Loucy (cell line): ENCODE data around the gene SLC25A4.

Experiments used
- H2AFZ ChIP-seq: fragments of 200-600 bp; sonication (generic); 2 replicates; pipeline ENCODE4 v1.6.0; 2016; ENCODE audit warnings: antibody characterized with exemption, mild to moderate bottlenecking, low read length, moderate library complexity
- H3F3A ChIP-seq: fragments of 200-600 bp; 2 replicates; pipeline ENCODE4 v1.6.0; 2016; ENCODE audit warnings: antibody characterized with exemption, low read depth, mild to moderate bottlenecking
- H3K27me3 ChIP-seq: fragments of 200-600 bp; sonication (generic); 2 replicates; pipeline ENCODE4 v1.6.1; 2014; ENCODE audit warnings: low read length, mild to moderate bottlenecking; ENCODE audit not compliant: insufficient read depth, poor library complexity, severe bottlenecking
- H3K36me3 ChIP-seq: fragments of 200-600 bp; sonication (generic); 2 replicates; pipeline ENCODE4 v1.6.1; 2016; ENCODE audit warnings: low read length; ENCODE audit not compliant: insufficient read depth
- H3K4me1 ChIP-seq: fragments of 200-600 bp; sonication (generic); 2 replicates; pipeline ENCODE4 v1.5.1; 2014; ENCODE audit warnings: low read length, mild to moderate bottlenecking; ENCODE audit not compliant: insufficient read depth, poor library complexity, severe bottlenecking
- H3K4me2 ChIP-seq: fragments of 200-600 bp; sonication (generic); 2 replicates; pipeline ENCODE4 v1.6.0; 2014; ENCODE audit warnings: antibody characterized with exemption, low read length, low read depth, mild to moderate bottlenecking; ENCODE audit not compliant: poor library complexity, severe bottlenecking
- H3K4me3 ChIP-seq: fragments of 200-600 bp; sonication (generic); 2 replicates; pipeline ENCODE4 v1.5.1; 2014; ENCODE audit warnings: low read length, mild to moderate bottlenecking, mixed read lengths; ENCODE audit not compliant: poor library complexity, severe bottlenecking
- H3K79me2 ChIP-seq: fragments of 200-600 bp; sonication (generic); 2 replicates; pipeline ENCODE4 v1.6.1; 2014; ENCODE audit warnings: low read length; ENCODE audit not compliant: insufficient read depth
- H3K9ac ChIP-seq: fragments of 200-600 bp; sonication (generic); 2 replicates; pipeline ENCODE4 v1.6.0; 2014; ENCODE audit warnings: mild to moderate bottlenecking, low read depth, low read length, moderate library complexity; ENCODE audit not compliant: poor library complexity, severe bottlenecking
- H3K9me2 ChIP-seq: fragments of 200-600 bp; sonication (generic); replicated peaks from 2 replicates; pipeline ENCODE4 v1.6.1; 2016; ENCODE audit warnings: low read depth, low read length, mixed read lengths
- H3K9me3 ChIP-seq: fragments of 200-600 bp; sonication (generic); 2 replicates; pipeline ENCODE4 v1.6.1; 2014; ENCODE audit warnings: mild to moderate bottlenecking, antibody characterized with exemption, low read length, low read depth; ENCODE audit not compliant: insufficient read depth
- H4K20me1 ChIP-seq: fragments of 200-600 bp; sonication (generic); 2 replicates; pipeline ENCODE4 v1.6.0; 2014; ENCODE audit warnings: antibody characterized with exemption, low read length, mild to moderate bottlenecking; ENCODE audit not compliant: insufficient read depth, poor library complexity, severe bottlenecking
- EZH2phosphoT487 ChIP-seq: fragments of 200-600 bp; IDR thresholded peaks from 2 replicates; pipeline ENCODE4 v1.6.1; 2018; ENCODE audit warnings: antibody characterized with exemption, mild to moderate bottlenecking, moderate library complexity, borderline replicate concordance
- TF ChIP-seq, protein P1 (sequence below): fragments of 200-600 bp; sonication (generic); conservative IDR thresholded peaks from 2 replicates; pipeline ENCODE4 v1.5.1; 2014; ENCODE audit warnings: mild to moderate bottlenecking, antibody characterized with exemption, low read length

Gene SLC25A4

DNA sequence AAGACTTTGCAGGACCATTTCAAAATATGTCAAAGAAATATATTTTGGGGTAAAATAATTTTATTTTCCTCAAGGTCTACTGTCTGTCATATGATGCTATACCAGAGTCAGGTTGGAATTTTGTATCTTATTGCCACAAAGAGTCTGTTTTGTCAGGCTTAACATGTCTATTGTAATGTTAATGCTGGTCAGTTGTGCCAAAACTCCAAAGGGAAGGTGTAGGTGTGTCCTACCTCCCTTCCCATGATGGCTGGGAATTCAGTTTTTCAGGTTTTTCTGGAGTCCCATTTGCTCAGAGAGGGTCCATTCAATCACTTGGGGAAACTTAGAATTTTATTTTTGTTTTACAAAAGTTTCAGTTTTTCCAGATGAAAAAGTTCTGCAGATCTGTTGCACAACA, 33.3 kb upstream of the SLC25A4 start:
- no peak overlapping the region for H3K9ac ChIP-seq
- no peaks in the 10 kb centered on the region for H3F3A ChIP-seq
- H3K27me3 ChIP-seq, result no peaks in the 10 kb centered on the region
- H3K79me2 ChIP-seq, result no peaks in the 10 kb centered on the region
- no peaks in the 10 kb centered on the region for H3K9me3 ChIP-seq
- no peak overlapping the region for H3K4me2 ChIP-seq
- no peaks in the 10 kb centered on the region for H3K4me1 ChIP-seq
- H3K4me3 ChIP-seq, result no peak overlapping the region
- no peaks in the 10 kb centered on the region for H3K36me3 ChIP-seq
- TF ChIP-seq, protein P1, sequence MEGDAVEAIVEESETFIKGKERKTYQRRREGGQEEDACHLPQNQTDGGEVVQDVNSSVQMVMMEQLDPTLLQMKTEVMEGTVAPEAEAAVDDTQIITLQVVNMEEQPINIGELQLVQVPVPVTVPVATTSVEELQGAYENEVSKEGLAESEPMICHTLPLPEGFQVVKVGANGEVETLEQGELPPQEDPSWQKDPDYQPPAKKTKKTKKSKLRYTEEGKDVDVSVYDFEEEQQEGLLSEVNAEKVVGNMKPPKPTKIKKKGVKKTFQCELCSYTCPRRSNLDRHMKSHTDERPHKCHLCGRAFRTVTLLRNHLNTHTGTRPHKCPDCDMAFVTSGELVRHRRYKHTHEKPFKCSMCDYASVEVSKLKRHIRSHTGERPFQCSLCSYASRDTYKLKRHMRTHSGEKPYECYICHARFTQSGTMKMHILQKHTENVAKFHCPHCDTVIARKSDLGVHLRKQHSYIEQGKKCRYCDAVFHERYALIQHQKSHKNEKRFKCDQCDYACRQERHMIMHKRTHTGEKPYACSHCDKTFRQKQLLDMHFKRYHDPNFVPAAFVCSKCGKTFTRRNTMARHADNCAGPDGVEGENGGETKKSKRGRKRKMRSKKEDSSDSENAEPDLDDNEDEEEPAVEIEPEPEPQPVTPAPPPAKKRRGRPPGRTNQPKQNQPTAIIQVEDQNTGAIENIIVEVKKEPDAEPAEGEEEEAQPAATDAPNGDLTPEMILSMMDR, result no peak
- no peak for TF ChIP-seq EZH2phosphoT487
- H3K9me2 ChIP-seq, result no peaks in the 10 kb centered on the region
- H2AFZ ChIP-seq, result no peak overlapping the region
- no peaks in the 10 kb centered on the region for H4K20me1 ChIP-seq

DNA sequence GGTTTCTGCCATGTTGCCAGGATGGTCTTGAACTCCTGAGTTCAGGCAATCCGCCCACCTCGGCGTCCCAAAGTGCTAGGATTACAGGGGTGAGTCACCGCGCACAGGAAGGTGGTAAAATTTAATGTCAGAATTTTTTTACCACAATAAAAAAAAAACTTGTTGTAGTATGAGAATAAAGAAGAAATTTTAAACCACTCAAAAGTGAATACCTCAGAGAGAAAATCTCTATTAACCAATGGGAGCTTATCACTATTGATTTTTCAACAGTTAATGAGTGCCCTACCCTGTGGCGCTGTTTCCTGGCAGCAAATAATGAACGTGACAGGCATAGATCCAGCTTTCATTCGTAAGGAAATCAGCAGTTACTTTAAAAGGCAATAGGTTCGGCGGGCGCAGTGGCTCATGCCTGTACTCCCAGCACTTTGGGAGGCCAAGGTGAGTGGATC, 32.7 kb upstream of the SLC25A4 start:
- Histone ChIP-seq H3F3A (no peaks in the 10 kb centered on the region), H3K9me2 (no peaks in the 10 kb centered on the region), H3K9me3 (no peaks in the 10 kb centered on the region), H2AFZ (no peak overlapping the region), H3K36me3 (no peaks in the 10 kb centered on the region), H3K4me2 (no peak overlapping the region), H3K4me3 (no peak overlapping the region), H3K9ac (no peak overlapping the region), H3K79me2 (no peaks in the 10 kb centered on the region), H3K4me1 (no peaks in the 10 kb centered on the region), H4K20me1 (no peaks in the 10 kb centered on the region), H3K27me3 (no peaks in the 10 kb centered on the region)
- TF ChIP-seq, protein P1, result no peak
- TF ChIP-seq EZH2phosphoT487, result no peak

DNA sequence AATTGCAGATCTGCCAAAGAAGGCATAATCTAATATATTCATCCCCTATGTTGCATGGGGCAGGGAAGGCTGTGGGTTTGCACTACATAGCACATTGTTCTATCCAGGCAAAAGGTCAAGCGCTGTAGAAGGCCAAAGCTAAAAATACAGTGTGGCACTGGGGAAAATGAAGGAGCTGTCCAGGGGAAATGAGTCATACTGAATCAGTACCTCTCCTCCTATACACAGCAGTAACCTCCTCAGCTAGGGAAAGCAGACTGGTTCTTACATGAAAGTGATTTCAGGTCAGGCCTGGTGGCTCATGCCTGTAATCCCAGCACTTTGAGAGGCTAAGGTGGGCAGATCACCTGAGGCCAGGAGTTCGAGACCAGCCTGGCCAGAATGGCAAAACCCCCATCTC, 31.0 kb upstream of the SLC25A4 start:
- Histone ChIP-seq H3K36me3 (no peaks in the 10 kb centered on the region), H3K9ac (no peak overlapping the region), H3K4me3 (no peak overlapping the region), H3K27me3 (no peaks in the 10 kb centered on the region), H3K4me1 (no peaks in the 10 kb centered on the region), H3K9me2 (no peaks in the 10 kb centered on the region), H4K20me1 (no peaks in the 10 kb centered on the region), H3K9me3 (no peaks in the 10 kb centered on the region), H3K4me2 (no peak overlapping the region), H2AFZ (no peak overlapping the region), H3F3A (no peaks in the 10 kb centered on the region), H3K79me2 (no peaks in the 10 kb centered on the region)
- TF ChIP-seq EZH2phosphoT487, result no peak
- TF ChIP-seq, protein P1, result no peak
